Measurements from ENCODE around the gene PREB.

The PREB gene

DNA sequence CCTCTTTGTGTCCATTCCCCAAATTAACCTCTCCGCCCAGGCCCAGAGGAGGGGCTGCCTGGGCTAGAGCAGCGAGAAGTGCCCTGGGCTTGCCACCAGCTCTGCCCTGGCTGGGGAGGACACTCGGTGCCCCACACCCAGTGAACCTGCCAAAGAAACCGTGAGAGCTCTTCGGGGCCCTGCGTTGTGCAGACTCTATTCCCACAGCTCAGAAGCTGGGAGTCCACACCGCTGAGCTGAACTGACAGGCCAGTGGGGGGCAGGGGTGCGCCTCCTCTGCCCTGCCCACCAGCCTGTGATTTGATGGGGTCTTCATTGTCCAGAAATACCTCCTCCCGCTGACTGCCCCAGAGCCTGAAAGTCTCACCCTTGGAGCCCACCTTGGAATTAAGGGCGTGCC, 34.4 kb downstream of the PREB start:
- Histone ChIP-seq H3K4me3 (ENCODE audit: low read depth in 1 of 2, low read length in 2 of 2) (no peak overlapping the region), H3K36me3 (ENCODE audit: insufficient read depth, low read length) (0 out of 2 replicates have a peak, but pooled peaks cover 4% of the 10 kb centered on the region), H3K27me3 (ENCODE audit: insufficient read depth, low read length, poor library complexity) (no peaks in the 10 kb centered on the region), H3K4me1 (ENCODE audit: insufficient read depth, low read length) (no peaks in the 10 kb centered on the region), H3K9ac (ENCODE audit: low read depth, low read length) (no peak overlapping the region), H3K4me2 (ENCODE audit: insufficient read depth, low read length) (no peak overlapping the region), H3K27ac (ENCODE audit: low read length) (no peak overlapping the region), H4K20me1 (ENCODE audit: insufficient read depth, low read length) (0 out of 2 replicates have a peak, but pooled peaks cover 3% of the 10 kb centered on the region), H3K9me3 (ENCODE audit: insufficient read depth, low read length, severe bottlenecking) (no peaks in the 10 kb centered on the region), H2AFZ (ENCODE audit: low read depth, low read length) (no peak overlapping the region), H3K79me2 (ENCODE audit: insufficient read depth, low read length) (no peaks in the 10 kb centered on the region)
- TF ChIP-seq, protein P1, sequence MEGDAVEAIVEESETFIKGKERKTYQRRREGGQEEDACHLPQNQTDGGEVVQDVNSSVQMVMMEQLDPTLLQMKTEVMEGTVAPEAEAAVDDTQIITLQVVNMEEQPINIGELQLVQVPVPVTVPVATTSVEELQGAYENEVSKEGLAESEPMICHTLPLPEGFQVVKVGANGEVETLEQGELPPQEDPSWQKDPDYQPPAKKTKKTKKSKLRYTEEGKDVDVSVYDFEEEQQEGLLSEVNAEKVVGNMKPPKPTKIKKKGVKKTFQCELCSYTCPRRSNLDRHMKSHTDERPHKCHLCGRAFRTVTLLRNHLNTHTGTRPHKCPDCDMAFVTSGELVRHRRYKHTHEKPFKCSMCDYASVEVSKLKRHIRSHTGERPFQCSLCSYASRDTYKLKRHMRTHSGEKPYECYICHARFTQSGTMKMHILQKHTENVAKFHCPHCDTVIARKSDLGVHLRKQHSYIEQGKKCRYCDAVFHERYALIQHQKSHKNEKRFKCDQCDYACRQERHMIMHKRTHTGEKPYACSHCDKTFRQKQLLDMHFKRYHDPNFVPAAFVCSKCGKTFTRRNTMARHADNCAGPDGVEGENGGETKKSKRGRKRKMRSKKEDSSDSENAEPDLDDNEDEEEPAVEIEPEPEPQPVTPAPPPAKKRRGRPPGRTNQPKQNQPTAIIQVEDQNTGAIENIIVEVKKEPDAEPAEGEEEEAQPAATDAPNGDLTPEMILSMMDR (IDR thresholded peaks at IDR 0.05; ENCODE audit: borderline replicate concordance, extremely low read depth, low read length, poor library complexity, severe bottlenecking): no peak
- TF ChIP-seq EZH2 (IDR thresholded peaks at IDR 0.05; ENCODE audit: borderline replicate concordance, low read depth, low read length, severe bottlenecking): no peak
- ATAC-seq (ENCODE audit: insufficient read depth, low read depth): no peak
- DNase-seq: no peak

DNA sequence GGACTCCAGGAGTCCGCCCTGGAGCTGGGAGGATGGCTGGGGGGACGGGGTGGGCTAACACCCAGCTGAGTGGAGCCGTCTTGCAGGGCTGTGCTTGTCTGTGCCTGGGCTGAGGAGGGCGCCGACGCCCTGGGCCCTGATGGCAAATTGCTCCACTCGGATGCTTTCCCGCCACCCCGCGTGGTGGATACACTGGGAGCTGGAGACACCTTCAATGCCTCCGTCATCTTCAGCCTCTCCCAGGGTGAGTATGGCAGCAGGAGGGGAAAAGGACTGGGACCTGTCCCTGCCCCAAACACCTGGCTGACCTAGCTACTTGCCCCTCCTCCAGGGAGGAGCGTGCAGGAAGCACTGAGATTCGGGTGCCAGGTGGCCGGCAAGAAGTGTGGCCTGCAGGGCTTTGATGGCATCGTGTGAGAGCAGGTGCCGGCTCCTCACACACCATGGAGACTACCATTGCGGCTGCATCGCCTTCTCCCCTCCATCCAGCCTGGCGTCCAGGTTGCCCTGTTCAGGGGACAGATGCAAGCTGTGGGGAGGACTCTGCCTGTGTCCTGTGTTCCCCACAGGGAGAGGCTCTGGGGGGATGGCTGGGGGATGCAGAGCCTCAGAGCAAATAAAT, 35.0 kb downstream of the PREB start:
- Histone ChIP-seq H3K4me3 (ENCODE audit: low read depth in 1 of 2, low read length in 2 of 2) (no peak overlapping the region), H3K4me1 (ENCODE audit: insufficient read depth, low read length) (no peaks in the 10 kb centered on the region), H3K9me3 (ENCODE audit: insufficient read depth, low read length, severe bottlenecking) (no peaks in the 10 kb centered on the region), H3K4me2 (ENCODE audit: insufficient read depth, low read length) (no peak overlapping the region), H3K27me3 (ENCODE audit: insufficient read depth, low read length, poor library complexity) (no peaks in the 10 kb centered on the region), H3K36me3 (ENCODE audit: insufficient read depth, low read length) (0 out of 2 replicates have a peak, but pooled peaks cover 4% of the 10 kb centered on the region), H2AFZ (ENCODE audit: low read depth, low read length) (no peak overlapping the region), H3K79me2 (ENCODE audit: insufficient read depth, low read length) (no peaks in the 10 kb centered on the region), H3K27ac (ENCODE audit: low read length) (no peak overlapping the region), H4K20me1 (ENCODE audit: insufficient read depth, low read length) (0 out of 2 replicates have a peak, but pooled peaks cover 3% of the 10 kb centered on the region), H3K9ac (ENCODE audit: low read depth, low read length) (no peak overlapping the region)
- TF ChIP-seq, protein P1 (IDR thresholded peaks at IDR 0.05; ENCODE audit: borderline replicate concordance, extremely low read depth, low read length, poor library complexity, severe bottlenecking): no peak
- no peak for TF ChIP-seq EZH2 (IDR thresholded peaks at IDR 0.05; ENCODE audit: borderline replicate concordance, low read depth, low read length, severe bottlenecking)
- DNase-seq (no peak), ATAC-seq (ENCODE audit: insufficient read depth, low read depth) (no peak)

GRCh38 chr2:27097341-27097740, 37.1 kb downstream of the PREB start:
- H3K4me1 ChIP-seq (ENCODE audit: insufficient read depth, low read length): no peaks in the 10 kb centered on the region
- 0 out of 2 replicates have a peak, but pooled peaks cover 4% of the 10 kb centered on the region for H3K36me3 ChIP-seq (ENCODE audit: insufficient read depth, low read length)
- no peaks in the 10 kb centered on the region for H3K27me3 ChIP-seq (ENCODE audit: insufficient read depth, low read length, poor library complexity)
- H3K9ac ChIP-seq (ENCODE audit: low read depth, low read length): no peak overlapping the region
- H2AFZ ChIP-seq (ENCODE audit: low read depth, low read length): no peak overlapping the region
- H3K79me2 ChIP-seq (ENCODE audit: insufficient read depth, low read length): no peaks in the 10 kb centered on the region
- DNase-seq: no peak
- H3K4me3 ChIP-seq (ENCODE audit: low read depth in 1 of 2, low read length in 2 of 2): no peak overlapping the region
- H3K4me2 ChIP-seq (ENCODE audit: insufficient read depth, low read length): no peak overlapping the region
- H4K20me1 ChIP-seq (ENCODE audit: insufficient read depth, low read length): 0 out of 2 replicates have a peak, but pooled peaks cover 3% of the 10 kb centered on the region
- TF ChIP-seq, protein P1 (IDR thresholded peaks at IDR 0.05; ENCODE audit: borderline replicate concordance, extremely low read depth, low read length, poor library complexity, severe bottlenecking): no peak
- no peak for TF ChIP-seq EZH2 (IDR thresholded peaks at IDR 0.05; ENCODE audit: borderline replicate concordance, low read depth, low read length, severe bottlenecking)
- no peaks in the 10 kb centered on the region for H3K9me3 ChIP-seq (ENCODE audit: insufficient read depth, low read length, severe bottlenecking)
- no peak overlapping the region for H3K27ac ChIP-seq (ENCODE audit: low read length)
- no peak for ATAC-seq (ENCODE audit: insufficient read depth, low read depth)

Measured in DND-41 (cell line).